ENCODE results near the gene EPSTI1. TPM values are rescaled to one million over a fixed set of nuclear protein-coding genes. Genes with fewer than 3 reads are reported as not detected.

The EPSTI1 gene
- total RNA-seq, 4 donors from 2014 or later, result 13.1 to 145 (median 18.7) TPM

- no peak overlapping the region for H3K4me3 ChIP-seq
- intact Hi-C loops (cut with DNase I; ENCODE audit: low total_unique reads), result no loop called here
- H3K9me3 ChIP-seq, result no peaks in the 10 kb centered on the region
- in situ Hi-C loops (cut with MboI; ENCODE audit: low pct_ligation_motif_present in 1 of 4, low pct_unique_long_range_greater_than_20kb in 1 of 4, low sequenced_read_pairs in 3 of 4), result no loop called here
- TF ChIP-seq EP300 (IDR thresholded peaks at IDR 0.05; ENCODE audit: low read depth), result no peak
- TF ChIP-seq POLR2A (IDR thresholded peaks at IDR 0.05), result no peak
- no peak for TF ChIP-seq CTCF (IDR thresholded peaks at IDR 0.05)
- TF ChIP-seq POLR2AphosphoS5 (IDR thresholded peaks at IDR 0.05), result no peak
- no peaks in the 10 kb centered on the region for H3K4me1 ChIP-seq
- DNase-seq, result no peak
- H3K27me3 ChIP-seq, result no peaks in the 10 kb centered on the region
- 81 to 94% methylated on average over 3 to 4 of the region's 4 CpGs for WGBS, 2 donors (ENCODE audit: low coverage in 1 of 2)
- no peaks in the 10 kb centered on the region for H3K36me3 ChIP-seq
- no peak overlapping the region for H3K27ac ChIP-seq
Measured at GRCh38 chr13:42906257-42906656, 85.8 kb downstream of the EPSTI1 start.

GRCh38 chr13:42905579-42905978, 86.5 kb downstream of the EPSTI1 start:
- in situ Hi-C loops (cut with MboI; ENCODE audit: low pct_ligation_motif_present in 1 of 4, low pct_unique_long_range_greater_than_20kb in 1 of 4, low sequenced_read_pairs in 3 of 4), result no loop called here
- DNase-seq, result no peak
- Histone ChIP-seq H3K27ac (no peak overlapping the region), H3K27me3 (no peaks in the 10 kb centered on the region), H3K9me3 (no peaks in the 10 kb centered on the region), H3K36me3 (no peaks in the 10 kb centered on the region), H3K4me3 (no peak overlapping the region), H3K4me1 (no peaks in the 10 kb centered on the region)
- TF ChIP-seq POLR2A (IDR thresholded peaks at IDR 0.05), result no peak
- no peak for TF ChIP-seq POLR2AphosphoS5 (IDR thresholded peaks at IDR 0.05)
- TF ChIP-seq CTCF (IDR thresholded peaks at IDR 0.05), result no peak
- no peak for TF ChIP-seq EP300 (IDR thresholded peaks at IDR 0.05; ENCODE audit: low read depth)
- 68 to 75% methylated on average over 2 of the region's 2 CpGs for WGBS, 2 donors (ENCODE audit: low coverage in 1 of 2)
- intact Hi-C loops (cut with DNase I; ENCODE audit: low total_unique reads), result no loop called here

GRCh38 chr13:42899266-42899665, 92.8 kb downstream of the EPSTI1 start:
- DNase-seq, result no peak
- Histone ChIP-seq H3K27ac (no peak overlapping the region), H3K4me1 (peaks cover 0 to 11% (median 5%) of the 10 kb centered on the region in 4 donors), H3K9me3 (no peaks in the 10 kb centered on the region), H3K4me3 (no peak overlapping the region), H3K27me3 (no peaks in the 10 kb centered on the region), H3K36me3 (no peaks in the 10 kb centered on the region)
- TF ChIP-seq EP300 (IDR thresholded peaks at IDR 0.05; ENCODE audit: low read depth), result no peak
- TF ChIP-seq POLR2A (IDR thresholded peaks at IDR 0.05), result no peak
- TF ChIP-seq POLR2AphosphoS5 (IDR thresholded peaks at IDR 0.05), result no peak
- TF ChIP-seq CTCF (IDR thresholded peaks at IDR 0.05), result no peak
- intact Hi-C loops (cut with DNase I; ENCODE audit: low total_unique reads), result no loop called here
- WGBS, 2 donors (ENCODE audit: low coverage in 1 of 2), result 69 to 73% methylated on average over 3 of the region's 3 CpGs
- in situ Hi-C loops (cut with MboI; ENCODE audit: low pct_ligation_motif_present in 1 of 4, low pct_unique_long_range_greater_than_20kb in 1 of 4, low sequenced_read_pairs in 3 of 4), result no loop called here

- 92 to 98% methylated on average over 2 to 3 of the region's 3 CpGs for WGBS, 2 donors (ENCODE audit: low coverage in 1 of 2)
- in situ Hi-C loops (cut with MboI; ENCODE audit: low pct_ligation_motif_present in 1 of 4, low pct_unique_long_range_greater_than_20kb in 1 of 4, low sequenced_read_pairs in 3 of 4), result no loop called here
- DNase-seq, result no peak
Measured at GRCh38 chr13:42895776-42896175, 96.3 kb downstream of the EPSTI1 start.

More at GRCh38 chr13:42895776-42896175, 96.3 kb downstream of the EPSTI1 start:
- peaks cover 4 to 38% (median 18%) of the 10 kb centered on the region in 4 donors for H3K4me1 ChIP-seq
- TF ChIP-seq POLR2AphosphoS5 (IDR thresholded peaks at IDR 0.05) (no peak), EP300 (IDR thresholded peaks at IDR 0.05; ENCODE audit: low read depth) (no peak), POLR2A (IDR thresholded peaks at IDR 0.05) (no peak), CTCF (IDR thresholded peaks at IDR 0.05) (no peak)
- no peak overlapping the region for H3K27ac ChIP-seq
- intact Hi-C loops (cut with DNase I; ENCODE audit: low total_unique reads), result no loop called here
- no peaks in the 10 kb centered on the region for H3K36me3 ChIP-seq
- H3K4me3 ChIP-seq, result no peak overlapping the region
- H3K27me3 ChIP-seq, result no peaks in the 10 kb centered on the region
- no peaks in the 10 kb centered on the region for H3K9me3 ChIP-seq

Measured in transverse colon (tissue), 4 donors.